Transverse colon (tissue), 4 donors: ENCODE results near the gene STK32A.

ENCODE experiments used
- CTCF ChIP-seq, 5 experiments: fragments of 200-600 bp in 3 of 5; fragments of 450-650 bp in 2 of 5; sonication (generic) in 3 of 5; IDR thresholded peaks; 1 replicate in 2 of 5; 2 replicates in 3 of 5; pipeline ENCODE4 v1.5.1; 2016 to 2017; ENCODE audit warnings: antibody characterized with exemption in 5 of 5, inconsistent platforms in 3 of 5, mild to moderate bottlenecking in 2 of 5, moderate library complexity in 1 of 5
- POLR2AphosphoS5 ChIP-seq, 3 donors: sonication (generic); formaldehyde crosslinking; IDR thresholded peaks; one replicate each; pipeline ENCODE4 v1.6.1; 2016; ENCODE audit warnings: antibody characterized with exemption in 3 of 3

DNA sequence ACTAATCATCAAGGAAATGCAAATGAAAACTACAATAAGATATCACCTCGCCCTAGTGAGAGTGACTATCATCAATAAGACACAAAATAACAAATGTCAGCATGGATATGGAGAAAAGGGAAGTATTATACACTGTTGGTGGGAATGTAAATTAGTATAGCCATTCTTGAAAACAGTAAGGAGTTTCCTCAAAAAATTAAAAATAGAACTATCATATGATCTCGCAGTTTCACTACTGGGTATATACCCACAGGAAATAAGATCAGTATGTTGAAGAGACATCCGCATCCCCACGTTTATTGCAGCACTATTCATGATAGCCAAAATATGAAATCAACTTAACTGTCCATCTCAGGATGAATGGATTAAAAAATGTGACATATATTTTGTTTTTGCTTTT is 31.6 kb upstream of the STK32A start:
- TF ChIP-seq CTCF (IDR thresholded peaks at IDR 0.05) (no peak), POLR2AphosphoS5 (IDR thresholded peaks at IDR 0.05) (no peak)
